ENCODE data around the gene C14orf93.

DNA sequence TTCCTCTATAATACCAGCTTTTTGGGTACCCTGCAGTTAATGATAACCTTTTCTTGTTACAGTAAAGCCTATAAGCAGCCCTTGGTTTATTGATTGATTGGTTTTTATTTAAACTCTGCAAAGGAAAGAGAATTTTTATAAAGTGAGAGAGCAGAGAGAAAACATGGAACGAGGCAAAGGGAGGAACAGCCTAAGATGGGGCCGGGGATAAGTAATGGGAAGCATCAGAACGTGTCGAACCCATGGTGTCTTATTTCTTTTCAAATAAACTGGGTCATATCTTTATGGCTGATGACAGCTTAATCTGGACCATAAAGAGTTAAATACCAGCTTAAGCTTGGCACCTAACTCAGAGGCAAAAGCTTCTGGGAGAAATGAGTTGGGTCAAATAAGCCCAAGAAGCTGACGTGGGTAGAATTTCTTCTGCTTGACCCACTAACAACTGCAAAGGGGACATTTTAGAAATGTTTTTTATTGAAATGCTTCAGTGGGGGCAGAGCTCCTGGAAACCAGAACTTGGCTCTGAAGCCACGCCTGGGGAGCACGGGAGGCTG, 12.0 kb upstream of the C14orf93 start:
- TF ChIP-seq, protein P1, sequence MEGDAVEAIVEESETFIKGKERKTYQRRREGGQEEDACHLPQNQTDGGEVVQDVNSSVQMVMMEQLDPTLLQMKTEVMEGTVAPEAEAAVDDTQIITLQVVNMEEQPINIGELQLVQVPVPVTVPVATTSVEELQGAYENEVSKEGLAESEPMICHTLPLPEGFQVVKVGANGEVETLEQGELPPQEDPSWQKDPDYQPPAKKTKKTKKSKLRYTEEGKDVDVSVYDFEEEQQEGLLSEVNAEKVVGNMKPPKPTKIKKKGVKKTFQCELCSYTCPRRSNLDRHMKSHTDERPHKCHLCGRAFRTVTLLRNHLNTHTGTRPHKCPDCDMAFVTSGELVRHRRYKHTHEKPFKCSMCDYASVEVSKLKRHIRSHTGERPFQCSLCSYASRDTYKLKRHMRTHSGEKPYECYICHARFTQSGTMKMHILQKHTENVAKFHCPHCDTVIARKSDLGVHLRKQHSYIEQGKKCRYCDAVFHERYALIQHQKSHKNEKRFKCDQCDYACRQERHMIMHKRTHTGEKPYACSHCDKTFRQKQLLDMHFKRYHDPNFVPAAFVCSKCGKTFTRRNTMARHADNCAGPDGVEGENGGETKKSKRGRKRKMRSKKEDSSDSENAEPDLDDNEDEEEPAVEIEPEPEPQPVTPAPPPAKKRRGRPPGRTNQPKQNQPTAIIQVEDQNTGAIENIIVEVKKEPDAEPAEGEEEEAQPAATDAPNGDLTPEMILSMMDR (IDR thresholded peaks at IDR 0.05), result no peak
- no peak for TF ChIP-seq EZH2 (IDR thresholded peaks at IDR 0.05; ENCODE audit: borderline replicate concordance, insufficient read depth, low read depth, low read length, poor library complexity, severe bottlenecking)
